ACHN (cell line): ENCODE data around the gene TSPAN2.
A peak's percentile ranks its signal among the peaks of the same experiment; 100 is the strongest.

Experiments used
- DNase-seq: peaks from one replicate; pipeline ENCODE4 v3.0.0-alpha.2; 2015
- in situ Hi-C: cut with HindIII; loops from 2 replicates; pipeline ENCODE4 v1.10.0; 2017; ENCODE audit warnings: low sequenced_read_pairs, low pct_ligation_motif_present, low pct_unique_long_range_greater_than_20kb

Gene TSPAN2

DNA sequence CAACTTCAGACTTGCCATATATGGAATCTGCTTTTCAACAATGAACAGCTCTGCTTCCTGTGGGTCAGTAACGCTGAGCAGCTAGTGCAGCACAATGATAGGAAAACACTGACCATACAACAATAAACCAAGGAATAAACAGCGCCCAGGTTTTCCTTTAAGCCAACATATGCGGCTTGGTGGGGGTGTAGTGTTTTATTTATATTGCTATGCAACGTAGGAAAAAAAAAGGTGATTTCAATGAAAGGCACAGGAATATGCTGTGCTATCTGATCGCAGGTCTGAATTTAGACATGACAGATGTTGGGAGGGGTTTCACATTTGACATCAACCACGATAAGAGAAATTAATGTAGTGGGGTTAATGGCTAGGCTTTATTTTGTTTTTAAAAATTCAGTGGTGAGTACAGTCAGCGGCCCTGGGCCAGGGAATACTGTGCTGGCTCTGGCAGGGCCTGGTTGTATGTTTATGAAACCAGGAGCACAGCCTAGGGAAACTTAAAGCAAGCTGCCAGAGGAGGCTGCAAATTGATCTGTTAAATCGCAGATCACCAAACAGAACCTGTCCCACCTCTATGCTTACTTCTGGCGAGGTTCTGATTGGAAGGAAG lies 4.3 kb downstream of the TSPAN2 start:
- DNase-seq: no peak
- in situ Hi-C loops: no loop called here

DNA sequence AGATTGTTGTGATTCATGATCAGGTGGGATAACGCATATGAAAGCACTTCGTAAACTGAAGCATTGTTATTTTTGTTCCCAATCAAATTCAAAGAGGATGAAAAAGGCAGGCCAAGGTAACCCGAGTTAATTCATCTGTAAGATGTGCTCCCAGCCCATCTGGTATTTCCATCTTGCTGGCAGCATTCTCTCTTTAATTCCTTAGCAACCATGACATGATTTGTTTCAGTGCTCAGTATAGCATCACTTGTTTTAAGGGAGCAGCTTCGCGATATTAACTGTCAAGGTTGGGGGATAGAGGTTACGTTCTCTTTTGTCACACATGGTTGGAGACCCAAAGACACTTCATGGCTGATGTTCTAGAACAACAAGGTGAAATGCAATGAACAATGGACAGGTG lies 6.4 kb downstream of the TSPAN2 start:
- in situ Hi-C loops: no loop called here
- no peak for DNase-seq

DNA sequence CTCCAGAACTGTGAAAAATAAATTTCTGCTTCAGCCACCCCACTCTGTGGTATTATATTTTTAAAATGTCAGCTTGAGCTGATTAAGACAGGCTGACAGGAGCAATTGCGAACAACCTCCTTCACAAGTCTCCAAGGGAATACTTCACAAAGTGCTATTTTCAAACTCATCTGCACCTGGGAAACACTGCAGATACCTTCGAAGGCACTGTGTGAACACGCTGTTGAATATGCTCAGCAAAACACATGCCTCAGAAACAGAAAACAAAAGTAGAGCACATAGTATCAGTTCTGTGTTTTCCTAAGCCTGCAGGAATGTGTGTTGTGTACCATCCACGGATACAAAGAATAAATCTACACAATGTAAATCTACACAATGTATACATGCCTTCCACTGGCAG lies 10.6 kb downstream of the TSPAN2 start:
- in situ Hi-C loops: no loop called here
- no peak for DNase-seq

DNA sequence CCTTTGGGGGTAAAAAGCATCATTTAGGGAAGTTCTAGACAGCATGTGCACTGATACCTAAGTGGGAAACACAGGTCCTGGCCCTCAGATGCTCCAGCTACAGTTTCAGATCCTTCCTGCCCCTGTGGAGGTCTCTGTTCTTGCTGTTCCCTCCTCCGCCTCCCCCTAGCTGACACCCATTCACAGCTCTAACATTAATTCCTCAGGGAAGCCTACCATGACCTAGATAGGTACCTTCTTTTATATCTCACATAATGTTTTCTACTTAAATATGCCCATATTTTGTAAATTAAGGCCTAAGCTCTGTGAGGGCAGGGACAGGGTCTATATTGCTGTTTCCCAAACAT lies 11.3 kb downstream of the TSPAN2 start:
- no peak for DNase-seq
- in situ Hi-C loops: no loop called here

DNA sequence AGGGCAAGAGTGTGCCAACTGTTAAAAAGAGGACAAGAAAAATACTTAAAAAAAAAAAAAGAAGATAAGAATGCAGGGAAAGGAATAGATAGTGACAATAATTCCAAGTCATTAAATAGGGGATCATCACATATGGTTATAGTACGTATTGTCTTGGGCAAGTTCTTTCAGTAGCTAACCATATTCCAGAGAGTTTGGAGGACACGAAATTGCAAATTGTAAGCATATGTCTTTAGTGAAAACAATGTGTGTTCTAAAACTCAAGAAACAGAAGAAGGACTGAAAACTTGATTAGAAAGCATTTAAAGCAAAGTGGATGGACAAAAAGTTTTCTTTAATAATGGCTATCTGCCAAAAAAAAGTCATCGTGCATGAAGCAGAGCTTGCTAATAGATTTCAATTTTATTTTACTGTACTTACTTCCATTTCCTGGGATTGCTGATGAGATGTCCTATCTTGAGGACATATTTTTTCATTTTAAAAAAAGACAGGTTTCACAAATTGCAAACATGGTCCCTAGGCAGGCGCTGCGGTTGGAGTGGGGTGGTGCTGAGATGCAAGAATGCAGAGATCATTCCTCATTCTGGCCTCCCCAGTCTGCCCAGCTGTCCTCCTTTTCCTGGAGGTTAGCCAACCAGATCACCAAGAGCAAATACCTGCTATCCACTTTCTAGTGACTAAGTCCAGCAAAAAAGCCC lies 11.9 kb downstream of the TSPAN2 start:
- no peak for DNase-seq
- in situ Hi-C loops: no loop called here

DNA sequence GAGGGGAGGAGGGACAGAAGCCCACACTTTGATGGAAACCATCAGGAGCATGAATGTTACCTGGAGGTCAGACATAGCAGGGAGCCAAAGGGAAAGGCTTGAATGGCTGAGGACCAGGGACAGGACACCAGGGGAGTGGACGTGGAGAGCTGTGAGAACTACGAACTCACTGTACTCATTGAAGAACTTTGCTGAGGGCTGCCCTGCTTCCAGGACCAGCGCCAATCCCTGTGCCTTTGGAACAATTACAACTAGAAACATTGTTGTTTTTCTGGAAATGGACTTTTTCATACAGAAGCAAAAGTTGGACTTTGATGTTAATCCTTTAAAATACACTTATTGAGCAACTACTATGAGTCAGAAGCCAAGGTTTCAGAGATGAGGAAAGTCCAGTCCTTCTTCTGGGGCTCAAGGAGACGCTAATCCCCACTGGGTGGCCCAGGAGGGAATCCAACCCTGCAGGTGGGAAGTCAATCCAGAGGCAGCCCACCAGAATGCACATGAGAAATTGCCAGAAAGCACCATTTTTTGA lies 12.9 kb downstream of the TSPAN2 start:
- no peak for DNase-seq
- in situ Hi-C loops: no loop called here

DNA sequence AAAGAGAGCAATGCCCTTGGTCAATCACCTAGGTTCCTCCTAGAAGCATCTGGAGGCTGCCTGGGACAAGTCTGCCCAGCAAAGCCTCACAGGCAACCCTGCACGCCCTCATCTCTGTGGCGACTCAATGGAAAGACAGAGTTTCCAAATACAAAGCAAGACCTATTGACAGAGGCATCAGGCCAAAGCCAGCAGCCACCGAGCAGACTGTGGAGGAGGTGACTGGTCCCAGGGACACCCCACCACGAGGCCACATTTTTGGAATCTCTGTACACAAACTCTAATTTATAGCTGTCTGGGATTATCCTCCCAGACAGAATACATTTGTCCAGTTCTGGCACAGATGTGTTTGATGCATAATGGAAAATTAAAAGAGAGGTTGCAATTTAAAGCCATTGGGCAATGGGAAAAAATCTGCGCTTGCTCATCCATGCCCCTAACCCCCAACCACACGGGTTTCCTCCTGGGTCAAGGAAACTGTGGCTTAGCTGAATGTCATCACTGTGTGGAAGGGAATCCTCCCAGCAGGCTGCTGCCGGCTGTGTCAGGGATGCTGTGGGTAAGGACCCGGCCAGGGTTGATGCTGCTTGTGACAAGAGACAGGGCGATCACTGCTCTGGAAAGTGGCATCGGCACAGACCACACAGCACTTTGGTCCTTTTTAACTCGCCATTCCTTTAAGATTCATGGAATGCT lies 14.3 kb downstream of the TSPAN2 start:
- in situ Hi-C loops: no loop called here
- no peak for DNase-seq

DNA sequence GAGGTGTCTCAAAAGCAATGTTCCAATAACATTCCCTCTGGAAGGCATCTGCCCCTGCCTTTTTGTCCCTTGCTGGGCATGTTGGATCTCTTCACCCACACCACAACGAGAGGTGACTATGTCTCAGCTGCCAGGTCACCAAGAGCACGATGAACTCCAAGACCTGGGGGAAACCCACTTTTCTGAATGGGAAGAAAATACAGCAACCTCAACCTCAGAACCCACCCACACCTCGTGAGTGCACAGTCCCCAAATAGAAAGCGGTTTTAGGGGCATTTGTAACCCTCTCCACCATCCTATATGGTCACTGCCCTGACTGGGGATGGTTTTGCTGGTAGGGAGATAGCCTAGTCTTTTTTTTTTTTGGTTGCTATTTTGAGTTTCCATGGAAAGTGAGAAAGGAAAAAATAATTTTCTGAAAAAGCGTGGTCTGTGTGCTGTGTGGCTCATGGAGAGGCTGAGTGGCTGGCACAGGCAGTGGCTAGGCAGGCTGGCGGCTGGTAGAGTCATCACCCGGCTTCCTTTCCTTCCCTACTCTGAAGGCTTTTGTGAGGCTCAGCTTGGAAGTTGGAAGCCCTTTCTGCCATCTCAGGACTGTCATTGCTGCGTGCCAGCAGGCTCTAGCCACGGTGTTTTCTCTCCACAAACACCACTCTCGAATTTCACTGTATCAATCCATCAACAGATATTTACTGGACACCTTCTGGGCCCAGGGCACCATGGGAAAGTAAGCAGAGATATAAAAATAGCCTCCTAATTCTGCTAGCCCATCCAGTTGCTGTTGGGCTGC lies 15.8 kb downstream of the TSPAN2 start:
- in situ Hi-C loops: no loop called here
- no peak for DNase-seq

DNA sequence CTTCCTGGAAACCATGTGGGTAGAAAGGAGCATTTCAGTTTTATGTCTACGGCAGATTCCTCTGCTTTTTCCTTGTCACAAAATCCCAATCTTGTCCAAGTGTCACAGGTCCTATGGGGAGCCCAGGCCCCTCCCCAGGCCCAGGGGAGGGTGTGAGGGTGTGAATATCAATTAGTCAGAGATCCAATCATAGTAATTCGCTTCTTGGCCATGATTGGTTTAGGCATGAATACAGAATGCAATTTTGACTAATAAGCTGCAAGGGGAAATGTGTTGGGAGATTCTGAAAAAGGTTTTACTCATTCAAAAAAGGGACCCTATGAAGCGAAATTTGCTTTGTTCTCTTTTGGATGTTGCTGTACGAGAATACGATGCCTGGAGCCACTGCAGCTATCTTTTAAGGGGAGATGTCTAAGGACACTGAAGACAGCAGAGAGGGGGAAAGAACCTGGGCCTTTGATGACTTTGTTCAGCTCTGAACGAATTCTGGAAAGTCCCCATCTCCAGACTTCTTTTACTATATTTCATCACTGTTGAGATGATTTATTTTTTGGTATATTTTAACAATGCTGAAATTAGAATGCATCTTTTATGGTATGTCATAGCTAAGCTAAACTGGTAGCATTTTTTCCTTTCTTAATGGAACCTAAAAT lies 18.2 kb downstream of the TSPAN2 start:
- DNase-seq: no peak
- in situ Hi-C loops: no loop called here

DNA sequence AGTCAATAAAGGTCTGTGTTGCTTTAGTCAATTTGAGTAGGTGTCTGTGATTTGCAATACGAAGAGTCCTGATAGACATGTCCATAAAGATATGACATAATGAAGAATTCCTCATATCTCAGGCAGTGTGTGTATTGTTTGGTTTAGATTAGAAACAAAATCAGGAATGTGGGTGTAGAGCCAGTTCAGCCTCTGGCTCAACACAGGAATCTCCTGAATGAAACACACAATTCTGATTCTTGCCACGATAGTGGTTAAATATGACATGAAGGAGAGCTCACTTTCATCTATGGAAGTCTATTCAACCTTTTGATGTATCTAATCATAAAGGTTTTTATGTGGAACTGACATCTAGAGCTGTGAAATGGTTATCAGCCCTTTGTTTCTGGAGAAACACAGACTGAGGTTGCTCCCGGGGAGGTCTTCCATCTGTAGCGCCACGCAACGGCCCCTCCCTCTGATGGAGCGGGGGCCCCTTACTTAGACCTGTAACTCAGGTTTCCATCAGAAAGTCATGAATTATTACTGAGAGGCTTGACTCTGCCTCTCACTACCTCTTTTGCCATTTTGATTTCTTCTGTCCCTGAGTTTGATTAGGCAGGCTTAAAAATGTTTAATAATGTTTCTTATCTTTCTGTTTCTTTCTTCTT lies 19.5 kb downstream of the TSPAN2 start:
- in situ Hi-C loops: no loop called here
- DNase-seq: no peak

DNA sequence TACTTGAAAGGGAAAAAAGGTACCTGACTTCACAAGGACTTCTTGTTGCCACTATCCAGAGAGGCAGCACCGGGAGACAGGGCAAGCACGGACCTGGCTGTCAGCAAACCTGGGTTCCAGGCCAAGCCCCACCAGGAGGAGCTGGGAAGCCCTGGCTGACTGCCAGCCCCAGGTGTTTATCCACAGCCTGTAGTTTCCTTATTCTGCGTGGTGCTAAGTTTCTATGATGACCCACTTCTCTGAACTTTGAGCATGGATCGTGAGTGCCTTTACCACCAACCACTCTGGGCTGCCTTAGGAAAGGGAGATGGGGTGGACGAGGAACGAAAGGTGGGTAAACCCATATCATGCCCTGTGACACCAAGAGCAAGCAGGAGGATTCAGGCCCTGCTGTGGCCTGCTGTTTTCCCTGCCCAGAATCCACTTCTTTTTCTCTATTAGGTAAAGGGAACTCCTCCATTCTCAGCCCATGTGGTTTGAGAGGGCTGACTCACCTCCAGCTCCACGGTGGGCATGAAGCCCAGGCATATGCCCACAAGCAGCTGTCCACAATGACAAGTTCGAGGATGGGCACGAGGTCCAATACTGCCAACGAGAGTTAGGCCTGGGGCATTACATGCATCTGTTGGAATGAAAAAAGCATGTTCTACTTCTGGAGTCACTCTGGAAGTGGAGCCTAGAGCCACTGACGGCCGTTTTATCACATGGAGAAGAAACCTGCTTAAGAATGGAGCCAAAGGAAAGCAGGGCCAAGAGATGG lies 20.3 kb downstream of the TSPAN2 start:
- in situ Hi-C loops: no loop called here
- DNase-seq: peak; percentile 76

DNA sequence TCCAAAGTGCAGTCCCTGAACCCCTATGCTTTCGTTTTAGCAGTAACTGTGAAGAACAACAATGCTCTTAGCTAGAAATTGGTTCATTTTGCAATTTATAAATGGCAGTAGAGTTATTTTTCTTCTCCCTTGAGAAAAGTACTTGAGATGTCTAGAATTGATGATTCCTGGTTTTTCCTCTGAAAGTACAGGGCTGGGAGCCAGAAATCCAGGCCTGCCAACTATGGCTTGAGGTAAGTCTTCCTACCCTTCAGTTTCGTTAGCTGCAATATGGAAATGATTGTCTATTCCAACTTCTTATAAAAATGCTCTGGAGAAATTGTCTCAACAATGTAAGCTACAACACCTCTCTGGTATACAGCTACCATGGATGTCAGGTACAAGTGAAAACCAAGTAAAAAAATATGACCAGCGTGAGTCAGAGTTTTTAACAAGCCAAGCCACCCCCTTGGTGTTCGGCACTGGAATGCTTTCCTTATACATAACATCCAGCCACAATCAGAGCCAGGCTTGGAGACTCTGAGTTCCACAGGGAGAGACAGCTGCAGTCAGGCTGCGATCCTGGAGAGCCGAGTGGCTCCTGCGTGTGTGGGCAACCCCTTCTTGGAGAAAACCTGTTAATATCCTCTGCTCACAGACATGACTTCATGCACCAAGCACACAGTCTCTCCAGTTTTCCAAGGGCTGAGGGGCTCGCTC lies 22.0 kb downstream of the TSPAN2 start:
- in situ Hi-C loops: no loop called here
- peak; percentile 58 for DNase-seq

DNA sequence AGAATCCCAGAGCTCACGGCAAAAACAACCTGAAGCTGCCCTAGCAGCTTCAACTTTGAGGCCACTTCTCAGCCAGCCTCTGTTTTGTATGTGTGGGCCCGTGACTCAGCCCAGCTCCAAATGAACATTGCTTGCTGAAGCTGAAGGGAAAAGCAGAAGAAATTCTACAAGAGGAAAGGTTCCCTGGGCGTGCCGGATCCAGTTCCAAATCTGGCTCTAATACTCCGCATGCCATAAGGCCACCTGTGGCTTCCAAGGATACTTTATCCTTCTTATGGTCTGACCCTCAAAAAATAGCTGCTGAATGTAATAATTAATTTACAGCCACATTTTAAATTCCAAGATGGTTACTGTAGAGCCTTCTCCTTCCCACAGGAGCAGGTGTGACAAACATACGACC lies 24.3 kb downstream of the TSPAN2 start:
- in situ Hi-C loops: no loop called here
- peak; percentile 49 for DNase-seq

DNA sequence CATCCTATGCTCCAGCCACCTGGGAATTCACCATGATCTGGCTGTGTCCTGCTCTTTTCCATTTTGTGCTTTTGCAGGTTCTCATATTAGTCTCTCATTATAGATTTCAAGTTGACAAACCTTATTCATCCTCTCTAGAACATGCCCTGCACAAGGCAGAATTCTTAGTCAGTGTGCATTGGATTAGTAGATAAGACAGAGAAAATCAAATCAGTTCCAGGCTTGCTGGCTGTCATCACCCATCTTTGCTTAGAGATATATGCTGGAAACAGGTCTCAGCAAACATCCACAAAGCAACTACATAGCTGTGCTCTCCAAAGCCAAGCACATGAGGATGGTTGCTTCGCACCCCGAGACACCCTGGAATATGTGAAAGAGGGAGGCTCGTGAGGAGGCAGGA lies 24.8 kb downstream of the TSPAN2 start:
- no peak for DNase-seq
- in situ Hi-C loops: no loop called here

DNA sequence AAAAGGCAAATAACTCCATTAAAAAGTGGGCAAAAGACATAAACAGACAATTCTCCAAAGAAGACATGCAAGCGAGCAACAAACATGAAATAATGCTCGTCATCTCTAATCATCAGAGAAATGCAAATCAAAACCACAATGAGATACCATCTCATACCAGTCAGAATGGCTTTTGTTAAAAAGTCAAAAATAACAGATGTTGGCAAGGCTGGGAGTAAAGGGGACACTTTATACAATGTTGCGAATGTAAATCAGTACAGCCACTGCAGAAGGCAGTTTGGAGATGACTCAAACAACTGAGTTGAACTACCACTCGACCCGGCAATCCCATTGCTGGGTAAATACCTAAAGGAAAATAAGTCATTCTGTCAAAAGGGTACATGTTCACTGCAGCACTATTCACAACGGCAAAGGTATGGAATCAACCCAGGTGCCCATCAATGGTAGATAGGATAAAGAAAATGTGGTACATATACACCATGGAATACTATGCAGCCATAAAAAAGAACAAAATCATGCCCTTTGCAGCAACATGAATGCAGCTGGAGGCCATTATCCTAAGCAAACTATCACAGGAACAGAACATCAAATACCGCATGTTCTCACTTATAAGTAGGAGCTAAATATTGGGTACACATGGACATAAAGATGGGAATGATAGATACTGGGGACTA lies 25.9 kb downstream of the TSPAN2 start:
- in situ Hi-C loops: no loop called here
- no peak for DNase-seq

DNA sequence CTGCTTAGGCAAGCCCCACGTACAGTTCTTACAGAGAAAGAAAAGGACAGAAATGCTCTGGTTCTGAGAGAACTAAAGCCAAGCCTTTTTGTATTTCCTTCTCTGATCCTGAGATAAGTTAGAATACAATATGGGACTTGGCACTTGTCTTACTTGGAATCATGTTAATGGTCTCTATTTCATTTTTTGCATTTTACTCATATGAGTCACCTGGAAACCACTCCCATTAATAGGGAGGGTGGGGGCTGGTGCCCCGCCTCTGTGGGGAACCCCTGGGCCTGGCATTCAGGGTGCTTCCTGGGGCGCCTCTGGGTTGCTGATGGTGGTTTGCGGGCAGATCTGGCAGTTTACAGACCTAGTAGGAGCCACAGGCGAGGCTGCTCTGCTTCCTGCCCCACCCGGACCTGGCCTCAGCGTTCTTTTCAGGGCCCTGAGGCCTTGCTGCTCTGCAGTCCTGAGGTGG lies 26.7 kb downstream of the TSPAN2 start:
- DNase-seq: peak; percentile 88
- in situ Hi-C loops: no loop called here
